Natural killer cell (primary cell): ENCODE data around the gene TIMP4. TPM values are rescaled to one million over a fixed set of nuclear protein-coding genes. Genes with fewer than 3 reads are reported as not detected.

Source experiments
- ATAC-seq, 3 donors: fragments of 150-1000 bp in 2 of 3; fragments of 200-7000 bp in 1 of 3; cut with Tn5 transposase; 1 replicate in 1 of 3; 2 replicates in 2 of 3; pipeline ENCODE4 v1.10.0; 2021; ENCODE audit warnings: mild to moderate bottlenecking in 2 of 3, moderate library complexity in 2 of 3
- DNase-seq, 2 donors: peaks; one replicate each; pipeline versions ENCODE4 v3.0.0 to v3.0.0-alpha.2; 2013 to 2021; ENCODE audit warnings: mixed read lengths in 1 of 2
- H3K27ac ChIP-seq: one replicate; pipeline ENCODE4 v1.5.1; 2013; ENCODE audit warnings: mild to moderate bottlenecking, low read length
- H3K27me3 ChIP-seq: one replicate; pipeline ENCODE4 v1.6.1; 2013; ENCODE audit warnings: low read length; ENCODE audit not compliant: control insufficient read depth, insufficient read depth
- H3K36me3 ChIP-seq: one replicate; pipeline ENCODE4 v1.6.1; 2013; ENCODE audit warnings: low read length; ENCODE audit not compliant: control insufficient read depth, insufficient read depth
- H3K4me1 ChIP-seq: one replicate; pipeline ENCODE4 v1.6.1; 2013; ENCODE audit warnings: low read length; ENCODE audit not compliant: control insufficient read depth, insufficient read depth
- H3K4me3 ChIP-seq: one replicate; pipeline ENCODE4 v1.5.1; 2013; ENCODE audit warnings: low read length
- H3K9me3 ChIP-seq: one replicate; pipeline ENCODE4 v1.6.1; 2013; ENCODE audit warnings: low read length; ENCODE audit not compliant: control insufficient read depth, insufficient read depth
- H3K27ac Mint-ChIP-seq, 2 donors: one replicate each; pipeline ENCODE4 v1.8.0; 2022; ENCODE audit warnings: mild to moderate bottlenecking in 2 of 2, mixed read lengths in 2 of 2, moderate library complexity in 1 of 2
- H3K27me3 Mint-ChIP-seq, 2 donors: one replicate each; pipeline ENCODE4 v1.8.0; 2022; ENCODE audit warnings: low read depth in 2 of 2, mixed read lengths in 2 of 2
- H3K36me3 Mint-ChIP-seq: one replicate; pipeline ENCODE4 v1.8.0; 2022; ENCODE audit warnings: mixed read lengths
- H3K4me1 Mint-ChIP-seq, 2 donors: one replicate each; pipeline ENCODE4 v1.8.0; 2022; ENCODE audit warnings: mixed read lengths in 2 of 2
- H3K4me3 Mint-ChIP-seq: one replicate; pipeline ENCODE4 v1.8.0; 2022; ENCODE audit warnings: mild to moderate bottlenecking, moderate library complexity, mixed read lengths
- H3K9me3 Mint-ChIP-seq, 2 donors: one replicate each; pipeline ENCODE4 v1.8.0; 2022; ENCODE audit warnings: mixed read lengths in 2 of 2
- CTCF ChIP-seq: fragments of 200-600 bp; IDR thresholded peaks from one replicate; pipeline ENCODE4 v1.8.0; 2022; ENCODE audit warnings: antibody characterized with exemption
- WGBS: methylation state at CpG from one replicate; pipeline ENCODE4 v1.1.7; 2013; ENCODE audit warnings: missing lambda C conversion rate; ENCODE audit not compliant: insufficient coverage; 5-methylcytosine and 5-hydroxymethylcytosine counted together
- intact Hi-C: fragments of 100-400 bp; cut with micrococcal nuclease; formaldehyde crosslinking; loops from one replicate; pipeline ENCODE4 v1.14.2; 2022
- total RNA-seq, 4 donors: library from RNA; stranded (reverse); fragments of 120-200 nt in 1 of 4; gene quantifications; one replicate each; pipeline versions ENCODE4 v1.2.3 to v1.2.4, GENCODE V29; 2013 to 2022

The TIMP4 gene
- total RNA-seq, 3 donors from 2014 or later (not counting 1 experiment from before 2014, with no cell fraction given), result not detected

GRCh38 chr3:12192655-12193484 is 34.2 kb upstream of the TIMP4 start:
- Mint-ChIP-seq H3K9me3 (no peaks in the 10 kb centered on the region), H3K27me3 (peaks cover 4 to 21% of the 10 kb centered on the region in 2 donors), H3K27ac (no peak overlapping the region), H3K4me1 (no peaks in the 10 kb centered on the region), H3K4me3 (no peak overlapping the region), H3K36me3 (no peaks in the 10 kb centered on the region)
- intact Hi-C loops, result no loop called here
- H3K27me3 ChIP-seq, result no peaks in the 10 kb centered on the region
- WGBS, result 87% methylated on average over 2 of the region's 3 CpGs
- peaks cover 11% of the 10 kb centered on the region for H3K4me1 ChIP-seq
- ATAC-seq, result no peak
- TF ChIP-seq CTCF, result no peak
- H3K9me3 ChIP-seq, result no peaks in the 10 kb centered on the region
- no peak overlapping the region for H3K27ac ChIP-seq
- no peak overlapping the region for H3K4me3 ChIP-seq
- no peak for DNase-seq
- H3K36me3 ChIP-seq, result no peaks in the 10 kb centered on the region

GRCh38 chr3:12192173-12192572 is 33.5 kb upstream of the TIMP4 start:
- Histone ChIP-seq H3K4me1 (peaks cover 15% of the 10 kb centered on the region), H3K27me3 (no peaks in the 10 kb centered on the region), H3K36me3 (no peaks in the 10 kb centered on the region), H3K9me3 (no peaks in the 10 kb centered on the region), H3K27ac (no peak overlapping the region), H3K4me3 (no peak overlapping the region)
- no peak for TF ChIP-seq CTCF
- H3K27ac Mint-ChIP-seq, result no peak overlapping the region
- peaks cover 4 to 21% of the 10 kb centered on the region in 2 donors for H3K27me3 Mint-ChIP-seq
- no peak overlapping the region for H3K4me3 Mint-ChIP-seq
- intact Hi-C loops, result no loop called here
- WGBS, result 87% methylated on average over 8 of the region's 8 CpGs
- no peak for DNase-seq
- no peak for ATAC-seq
- no peaks in the 10 kb centered on the region for H3K9me3 Mint-ChIP-seq
- peaks cover 0 to 3% of the 10 kb centered on the region in 2 donors for H3K4me1 Mint-ChIP-seq
- no peaks in the 10 kb centered on the region for H3K36me3 Mint-ChIP-seq

- H3K4me1 ChIP-seq, result peaks cover 21% of the 10 kb centered on the region
- Mint-ChIP-seq H3K4me3 (no peak overlapping the region), H3K36me3 (no peaks in the 10 kb centered on the region), H3K27me3 (peaks cover 4 to 18% of the 10 kb centered on the region in 2 donors), H3K9me3 (no peaks in the 10 kb centered on the region), H3K27ac (no peak overlapping the region), H3K4me1 (peaks cover 0 to 3% of the 10 kb centered on the region in 2 donors)
- H3K27me3 ChIP-seq, result no peaks in the 10 kb centered on the region
- H3K36me3 ChIP-seq, result no peaks in the 10 kb centered on the region
- H3K9me3 ChIP-seq, result no peaks in the 10 kb centered on the region
- H3K4me3 ChIP-seq, result no peak overlapping the region
- 91% methylated on average over 5 of the region's 5 CpGs for WGBS
- intact Hi-C loops, result no loop called here
- no peak overlapping the region for H3K27ac ChIP-seq
- DNase-seq, result no peak
- ATAC-seq, result no peak
- no peak for TF ChIP-seq CTCF
Observed at GRCh38 chr3:12191559-12191958, 32.8 kb upstream of the TIMP4 start.
